GM21390 (cell line): ENCODE data around the gene CNPPD1.
A peak's percentile ranks its signal among the peaks of the same experiment; 100 is the strongest.
"Not testable (repeated sequence)": the region's sequence is repeated elsewhere in the genome, so short reads cannot be mapped to it uniquely, and the experiment has no call there.

ENCODE experiments used
- ATAC-seq: cut with Tn5 transposase; IDR thresholded peaks from one replicate; pipeline ENCODE4 v1.9.1; 2021; ENCODE audit not compliant: unreplicated experiment

The CNPPD1 gene

GRCh38 chr2:219209236-219210195 is 32.8 kb upstream of the CNPPD1 start:
- ATAC-seq = no peak

GRCh38 chr2:219207884-219208740 is 31.4 kb upstream of the CNPPD1 start:
- ATAC-seq = no peak

GRCh38 chr2:219207134-219207883 is 30.6 kb upstream of the CNPPD1 start:
- ATAC-seq = no peak

- peak; percentile 97 for ATAC-seq
Measured at GRCh38 chr2:219206328-219207133, 29.8 kb upstream of the CNPPD1 start, which contains the start of gene ZFAND2B. Gene ZFAND2B (plus strand): TSS chr2:219206782. CDS start chr2:219206988, 206 bp downstream.

GRCh38 chr2:219205981-219206327 is 29.2 kb upstream of the CNPPD1 start:
- ATAC-seq = no peak

- no peak for ATAC-seq
Measured at GRCh38 chr2:219205165-219205538, 28.4 kb upstream of the CNPPD1 start.

- no peak for ATAC-seq
Measured at GRCh38 chr2:219204425-219205164, 27.9 kb upstream of the CNPPD1 start.

- not testable (repeated sequence) for ATAC-seq
Measured at GRCh38 chr2:219201331-219201730, 24.6 kb upstream of the CNPPD1 start.

GRCh38 chr2:219200502-219201326 is 24.0 kb upstream of the CNPPD1 start:
- ATAC-seq = not testable (repeated sequence)

GRCh38 chr2:219199470-219200211 is 22.9 kb upstream of the CNPPD1 start:
- ATAC-seq = no peak

GRCh38 chr2:219198974-219199373 is 22.2 kb upstream of the CNPPD1 start:
- ATAC-seq = no peak

GRCh38 chr2:219197388-219197787 is 20.7 kb upstream of the CNPPD1 start:
- ATAC-seq = no peak

GRCh38 chr2:219186754-219187456 is 10.2 kb upstream of the CNPPD1 start:
- no peak for ATAC-seq

GRCh38 chr2:219184121-219184520 is 7.4 kb upstream of the CNPPD1 start:
- no peak for ATAC-seq

GRCh38 chr2:219183151-219183772 is 6.5 kb upstream of the CNPPD1 start:
- ATAC-seq = no peak

- ATAC-seq = no peak
Measured at GRCh38 chr2:219182331-219183150, 5.8 kb upstream of the CNPPD1 start.
